GM19099 (cell line): ENCODE results near the gene ARHGEF16.

Experiments
- POLR2A ChIP-seq: IDR thresholded peaks from 3 replicates; pipeline ENCODE4 v1.6.1; 2011; ENCODE audit warnings: low read depth; ENCODE audit not compliant: insufficient read length; ENCODE audit errors: extremely low read depth

ARHGEF16 gene

GRCh38 chr1:3456964-3457909 lies 2.8 kb downstream of the ARHGEF16 start:
- TF ChIP-seq POLR2A, result no peak

DNA sequence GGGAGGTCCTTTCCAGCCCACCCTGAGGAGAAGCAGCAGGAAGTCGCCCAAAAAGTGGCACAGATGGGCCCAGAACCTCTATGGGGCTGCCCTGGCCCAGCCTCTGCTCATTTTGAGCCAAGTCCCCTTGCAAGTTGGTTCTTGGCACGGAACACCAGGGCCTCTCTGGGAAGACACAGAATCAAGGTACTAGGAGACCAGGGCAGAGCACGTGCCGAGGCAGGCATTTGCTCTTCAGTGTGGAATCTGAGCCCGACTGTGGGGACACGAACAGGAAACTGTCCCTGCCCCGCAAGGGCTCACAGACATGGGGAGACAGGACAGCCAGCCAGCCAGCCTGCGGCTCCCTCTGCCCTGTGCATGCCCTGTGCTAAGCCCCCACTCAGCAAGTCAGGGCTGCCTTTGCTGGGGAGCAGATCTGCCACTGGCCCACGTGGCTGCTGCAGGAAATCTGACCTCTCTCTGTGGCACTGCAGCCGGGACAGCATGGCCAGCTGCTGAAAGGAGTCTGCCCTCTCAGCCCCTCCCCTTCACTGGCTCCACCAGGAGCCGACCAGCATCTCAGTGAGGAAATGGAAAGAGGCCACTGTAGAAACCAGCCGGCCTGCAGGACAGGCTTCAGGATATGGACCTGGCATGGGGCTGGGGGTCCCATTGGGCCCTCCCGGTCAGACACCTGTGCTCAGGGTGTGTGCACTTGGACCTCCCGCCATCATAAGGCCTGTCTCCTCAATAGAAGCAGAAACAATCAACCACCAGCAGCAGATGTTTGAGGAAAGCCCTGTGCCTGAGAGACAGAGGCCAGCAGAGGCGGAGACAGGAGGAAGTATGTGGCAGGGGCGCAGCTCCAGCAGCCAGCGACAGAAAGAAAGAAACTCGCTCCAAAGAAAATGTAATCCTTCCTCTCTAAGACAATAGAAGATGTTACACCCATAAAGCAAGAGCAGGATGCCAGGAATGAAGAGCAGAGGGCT lies 3.7 kb downstream of the ARHGEF16 start:
- TF ChIP-seq POLR2A, result no peak

DNA sequence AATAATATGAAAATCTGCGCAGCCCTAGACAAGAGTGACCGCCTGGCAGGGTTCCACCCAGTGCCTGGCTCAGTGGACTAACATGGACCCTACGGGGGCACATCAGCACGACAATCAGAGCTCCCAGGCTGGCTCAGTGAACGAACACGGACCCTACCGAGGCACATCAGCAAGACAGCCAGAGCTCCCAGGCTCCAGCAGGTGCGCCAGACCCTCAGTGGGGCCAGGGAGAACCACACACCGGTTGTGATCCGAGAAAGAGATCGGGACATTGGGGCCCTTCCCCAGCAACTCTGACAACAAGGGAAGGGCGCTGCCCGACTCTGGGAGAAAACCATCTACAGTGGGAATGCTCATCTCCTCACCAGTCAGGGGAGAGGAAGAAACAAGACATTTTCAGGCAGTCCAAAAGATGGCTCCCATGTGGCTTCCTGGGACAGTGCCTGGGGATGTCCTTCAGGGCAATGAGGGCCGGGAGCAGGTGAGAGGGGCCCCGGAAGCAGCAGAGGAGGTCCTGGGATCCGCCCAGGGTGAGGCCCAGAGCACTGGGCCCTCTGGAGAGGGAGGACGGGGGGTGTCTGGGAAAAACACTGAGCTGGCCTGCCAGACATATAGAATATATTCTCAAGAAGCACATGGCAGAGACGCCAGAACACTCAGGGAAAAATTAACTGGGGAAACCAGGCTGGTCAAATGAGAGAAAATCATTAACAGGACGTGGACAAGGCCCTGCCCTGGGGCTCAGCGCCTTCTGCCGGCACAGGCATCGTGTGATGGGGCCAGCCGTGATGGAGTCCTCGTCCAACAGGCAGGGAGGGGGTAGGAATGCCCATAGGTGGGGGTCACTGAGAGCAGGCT lies 4.8 kb downstream of the ARHGEF16 start:
- no peak for TF ChIP-seq POLR2A

DNA sequence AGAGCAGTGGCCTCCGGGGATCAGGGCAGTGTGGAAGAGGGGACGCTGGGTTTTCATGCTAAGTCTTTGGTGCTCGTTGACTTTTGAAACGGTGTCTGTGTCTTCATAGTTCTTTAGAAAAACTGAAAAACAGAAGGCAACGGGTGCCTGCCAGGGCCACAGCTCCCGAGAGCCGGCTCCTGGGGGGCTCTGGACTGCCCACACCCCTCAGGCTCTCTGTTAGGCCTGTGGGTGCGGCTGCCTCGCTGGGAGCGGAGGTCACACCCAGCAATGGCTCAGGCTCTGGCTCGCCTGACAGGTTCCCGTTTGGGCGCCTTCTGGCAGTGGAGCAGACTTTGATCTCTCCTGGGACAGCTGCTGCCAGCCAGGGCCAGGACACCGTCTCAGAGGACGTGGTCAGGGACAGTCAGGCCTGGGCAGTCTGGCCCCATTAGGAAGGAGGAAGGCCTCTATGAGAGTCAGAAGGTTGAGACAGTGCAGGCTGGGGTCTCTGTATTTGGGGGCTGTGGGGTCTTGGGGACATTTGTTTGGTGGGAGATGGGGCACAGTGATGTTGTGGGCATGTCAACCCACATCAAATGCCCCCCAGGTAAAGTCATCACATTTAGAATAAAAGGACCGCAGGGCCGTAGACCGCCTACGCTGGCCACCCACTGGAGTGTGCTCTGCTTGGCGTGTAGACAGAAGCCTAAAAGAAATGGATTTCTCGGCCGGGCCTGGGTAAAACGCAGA lies 5.6 kb downstream of the ARHGEF16 start:
- TF ChIP-seq POLR2A, result no peak

DNA sequence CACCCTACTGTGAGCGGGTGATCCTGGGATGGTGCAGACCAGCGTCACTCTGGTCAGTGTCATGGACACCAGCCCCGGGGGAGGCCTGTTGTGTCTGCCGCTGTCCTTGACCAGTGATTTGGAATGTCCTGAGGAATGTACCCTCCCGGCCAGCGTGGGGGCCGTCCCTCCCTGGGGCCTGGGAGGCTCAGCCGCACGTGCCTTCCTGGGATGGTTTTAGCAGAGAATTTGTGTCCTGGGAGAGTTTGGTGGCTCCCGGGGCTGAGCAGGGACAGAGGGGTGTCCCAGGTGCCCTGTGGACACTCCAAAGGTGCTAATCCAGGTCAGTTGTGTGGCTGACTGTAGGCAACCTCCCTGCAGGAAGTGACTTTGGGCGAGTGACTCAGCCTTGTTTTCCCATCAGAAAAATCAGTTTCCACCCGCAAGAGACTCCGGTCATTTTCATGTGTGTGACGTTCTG lies 6.2 kb downstream of the ARHGEF16 start:
- TF ChIP-seq POLR2A, result no peak

GRCh38 chr1:3461238-3461933 lies 6.9 kb downstream of the ARHGEF16 start:
- no peak for TF ChIP-seq POLR2A

- TF ChIP-seq POLR2A, result no peak
Observed at GRCh38 chr1:3461934-3462275, 7.4 kb downstream of the ARHGEF16 start.

GRCh38 chr1:3462356-3463012 lies 8.0 kb downstream of the ARHGEF16 start:
- no peak for TF ChIP-seq POLR2A

- TF ChIP-seq POLR2A, result no peak
Observed at GRCh38 chr1:3463013-3463385, 8.5 kb downstream of the ARHGEF16 start.

DNA sequence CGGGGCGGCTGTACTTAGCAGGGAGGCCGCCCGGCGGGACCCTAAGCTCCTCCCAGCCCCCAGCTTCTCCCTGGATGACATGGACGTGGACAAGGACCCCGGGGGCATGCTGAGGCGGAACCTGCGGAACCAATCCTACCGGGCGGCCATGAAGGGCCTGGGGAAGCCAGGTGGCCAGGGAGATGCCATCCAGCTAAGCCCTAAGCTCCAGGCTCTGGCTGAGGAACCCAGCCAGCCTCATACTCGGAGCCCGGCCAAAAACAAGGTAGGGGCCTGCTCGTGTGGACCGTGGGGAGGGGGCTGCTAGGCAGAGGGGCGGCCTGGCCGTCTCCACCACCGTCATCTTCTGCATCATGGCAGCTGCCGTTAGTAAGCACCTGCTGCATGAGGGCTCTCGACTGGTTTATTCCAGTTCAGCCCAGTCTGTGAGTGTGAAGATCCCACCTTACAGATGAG lies 9.0 kb downstream of the ARHGEF16 start:
- no peak for TF ChIP-seq POLR2A

DNA sequence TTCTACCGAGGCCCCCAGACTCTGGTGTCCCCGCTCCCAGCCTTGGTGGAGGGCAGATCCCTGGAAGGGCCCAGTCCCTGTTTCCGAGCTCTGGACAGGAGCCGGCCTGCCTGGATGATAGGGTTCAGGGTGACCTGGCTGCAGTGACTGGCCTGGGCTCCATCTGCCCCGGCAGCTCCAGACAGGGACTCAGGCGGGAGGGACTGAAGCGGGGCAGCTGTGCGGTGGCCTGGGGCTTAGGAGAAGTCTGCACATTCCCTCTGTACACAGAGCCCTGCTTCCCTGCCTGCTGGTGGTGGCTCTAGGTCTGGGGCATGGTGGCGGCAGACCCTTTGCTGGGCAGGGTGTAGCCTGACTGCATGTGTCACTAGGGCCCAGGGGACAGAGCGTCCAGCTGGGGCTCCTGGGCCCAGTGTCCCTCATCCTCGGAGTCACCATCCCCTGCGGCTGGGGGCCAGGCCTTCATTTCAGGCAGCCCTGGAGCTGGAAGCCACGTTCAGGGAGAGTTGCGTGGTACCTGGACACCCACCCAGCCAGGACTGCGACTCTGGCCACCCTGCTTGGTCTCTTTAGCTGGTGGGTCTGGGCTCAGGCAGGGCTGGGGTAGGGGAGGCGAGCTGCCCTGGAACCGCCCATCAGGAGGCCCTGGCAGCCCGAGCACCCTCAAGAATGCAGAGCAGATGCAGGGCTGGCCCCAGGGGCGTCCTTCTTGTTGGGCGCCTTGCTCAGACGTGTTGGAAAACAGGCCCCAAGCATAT lies 9.6 kb downstream of the ARHGEF16 start:
- TF ChIP-seq POLR2A, result no peak

- no peak for TF ChIP-seq POLR2A
Observed at GRCh38 chr1:3464649-3465025, 10.2 kb downstream of the ARHGEF16 start.
